PC-3 (cell line): ENCODE results near the gene TMEM271. TPM values are rescaled to one million over a fixed set of nuclear protein-coding genes. Genes with fewer than 3 reads are reported as not detected.
"Not testable (repeated sequence)": the region's sequence is repeated elsewhere in the genome, so short reads cannot be mapped to it uniquely, and the experiment has no call there.

Source experiments
- ATAC-seq: fragments of 200-7000 bp; cut with Tn5 transposase; 2 replicates; pipeline ENCODE4 v1.9.1; 2020; ENCODE audit warnings: mild to moderate bottlenecking, moderate library complexity
- BruUV-seq: library from RNA; stranded (reverse); fragments of 400-500 nt; replicated peaks from 2 replicates; lab custom pipeline; 2021; lab: Mats Ljungman, UMichigan
- CTCF ChIA-PET: fragments of 300-600 bp; sonication (Branson Sonifier 250); formaldehyde crosslinking; loops from one replicate; lab custom pipeline; 2022; ENCODE audit warnings: antibody characterized with exemption; lab: Charles Lee
- POLR2A ChIA-PET: fragments of 300-600 bp; sonication (Branson Sonifier 250); formaldehyde crosslinking; loops from one replicate; lab custom pipeline; 2022; ENCODE audit warnings: antibody characterized with exemption; ENCODE audit not compliant: unreplicated experiment; lab: Charles Lee
- DNase-seq: peaks from one replicate; pipeline ENCODE4 v3.0.0-alpha.2; 2015
- H2AFZ ChIP-seq: fragments of 300-600 bp; sonication (generic); 2 replicates; pipeline ENCODE4 v1.6.0; 2016; ENCODE audit warnings: antibody characterized with exemption, low read length
- H3F3A ChIP-seq: fragments of 300-600 bp; sonication (generic); one replicate; pipeline ENCODE4 v1.6.0; 2017; ENCODE audit warnings: antibody characterized with exemption, low read length, control low read depth, mild to moderate bottlenecking; ENCODE audit not compliant: unreplicated experiment
- H3K27ac ChIP-seq: fragments of 300-600 bp; sonication (generic); 2 replicates; pipeline ENCODE4 v1.5.1; 2016; ENCODE audit warnings: mild to moderate bottlenecking, low read length
- H3K27me3 ChIP-seq: fragments of 300-600 bp; sonication (generic); 2 replicates; pipeline ENCODE4 v1.6.1; 2016; ENCODE audit warnings: low read length, mixed read lengths
- H3K36me3 ChIP-seq: fragments of 300-600 bp; sonication (generic); 2 replicates; pipeline ENCODE4 v1.6.1; 2016; ENCODE audit warnings: low read depth, mixed run types, low read length, mixed read lengths
- H3K4me1 ChIP-seq: fragments of 300-600 bp; sonication (generic); 2 replicates; pipeline ENCODE4 v1.5.1; 2016; ENCODE audit warnings: low read length; ENCODE audit not compliant: insufficient read depth
- H3K4me2 ChIP-seq: fragments of 300-600 bp; sonication (generic); 2 replicates; pipeline ENCODE4 v1.6.0; 2016; ENCODE audit warnings: low read length
- H3K4me3 ChIP-seq: fragments of 300-600 bp; sonication (generic); 2 replicates; pipeline ENCODE4 v1.5.1; 2016; ENCODE audit warnings: mild to moderate bottlenecking, low read length, mixed read lengths
- H3K79me2 ChIP-seq: fragments of 300-600 bp; sonication (generic); 2 replicates; pipeline ENCODE4 v1.6.1; 2017; ENCODE audit warnings: low read length, mixed read lengths
- H3K9ac ChIP-seq: fragments of 300-600 bp; sonication (generic); 2 replicates; pipeline ENCODE4 v1.6.0; 2016; ENCODE audit warnings: mild to moderate bottlenecking, low read length
- H3K9me2 ChIP-seq: fragments of 300-600 bp; sonication (generic); replicated peaks from 2 replicates; pipeline ENCODE4 v1.6.1; 2016; ENCODE audit warnings: mixed run types, low read length, mixed read lengths
- H3K9me3 ChIP-seq: fragments of 300-600 bp; sonication (generic); 2 replicates; pipeline ENCODE4 v1.6.1; 2016; ENCODE audit warnings: low read length, mixed read lengths
- H4K20me1 ChIP-seq: fragments of 300-600 bp; sonication (generic); 2 replicates; pipeline ENCODE4 v1.6.1; 2016; ENCODE audit warnings: low read length, mixed read lengths
- EZH2 ChIP-seq: fragments of 300-600 bp; sonication (generic); IDR thresholded peaks from one replicate; pipeline ENCODE4 v1.6.1; 2017; ENCODE audit warnings: antibody characterized with exemption, mild to moderate bottlenecking, low read length; ENCODE audit not compliant: unreplicated experiment
- EZH2phosphoT487 ChIP-seq: fragments of 300-600 bp; sonication (generic); IDR thresholded peaks from 2 replicates; pipeline ENCODE4 v1.6.1; 2018; ENCODE audit warnings: mild to moderate bottlenecking, antibody characterized with exemption, low read length, borderline replicate concordance
- intact Hi-C: fragments of 100-400 bp; cut with micrococcal nuclease; formaldehyde crosslinking; loops from 2 replicates; pipeline ENCODE4 v1.9.0; 2023
- total RNA-seq: library from RNA; depleted of rRNA; stranded (reverse); fragments of >200 nt; gene quantifications from 2 replicates; pipeline ENCODE4 v1.2.3, GENCODE V29; 2014
- TF ChIP-seq, protein P1 (sequence below): fragments of 300-600 bp; sonication (generic); conservative IDR thresholded peaks from 2 replicates; pipeline ENCODE4 v1.5.1; 2017; ENCODE audit warnings: antibody characterized with exemption, low read depth, mild to moderate bottlenecking, low read length

Gene TMEM271
- total RNA-seq, 1 experiment from 2014 or later, result not detected

DNA sequence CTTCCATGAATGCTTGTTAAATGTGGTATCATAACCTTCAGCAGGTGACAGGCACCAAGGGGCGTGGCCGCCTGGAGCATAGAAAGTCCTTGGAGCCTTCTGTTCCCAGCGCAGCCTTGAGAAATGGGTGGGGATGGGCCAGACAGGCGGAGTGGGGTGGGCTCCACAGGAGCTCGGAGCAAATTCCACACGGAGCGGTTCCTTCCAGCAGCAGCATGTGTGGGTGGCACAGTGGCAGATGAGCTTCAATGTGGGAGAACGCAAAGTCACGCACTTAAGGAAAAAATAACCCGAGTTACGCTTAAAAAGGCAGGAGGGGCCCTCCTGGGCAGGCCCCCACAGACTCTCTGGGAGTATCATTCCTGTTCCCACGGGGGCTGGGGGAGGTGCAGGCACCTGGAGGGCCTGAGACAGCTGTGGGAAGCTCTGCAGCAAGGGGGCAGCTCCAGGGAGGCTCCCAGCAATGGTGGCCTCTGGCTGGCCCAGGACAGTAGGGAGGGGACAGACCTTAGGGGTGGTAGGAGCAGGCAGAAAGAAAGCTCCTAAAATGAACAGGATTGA is 15.3 kb downstream of the TMEM271 start:
- H3K4me3 ChIP-seq, result no peak overlapping the region
- H3K9ac ChIP-seq, result no peak overlapping the region

DNA sequence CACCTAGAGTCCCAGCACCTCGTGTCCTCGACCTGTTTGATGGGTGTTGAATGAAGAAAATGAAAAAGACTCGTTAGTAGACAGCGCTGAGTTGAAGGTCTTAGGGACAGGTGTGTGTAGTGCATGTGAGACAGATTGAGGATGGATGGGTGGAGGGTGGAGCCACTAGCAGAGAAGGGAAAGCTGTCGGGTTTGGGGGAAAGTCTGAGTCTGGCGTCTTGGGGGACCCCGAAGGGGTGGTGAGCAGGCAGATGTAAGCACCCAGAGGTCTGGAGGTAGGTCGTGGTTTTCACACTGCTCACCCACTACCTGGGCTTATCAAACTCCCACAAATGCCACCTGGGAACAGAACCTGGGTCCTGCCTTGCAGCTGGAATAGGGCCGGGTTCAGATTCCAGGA is 16.0 kb downstream of the TMEM271 start:
- CTCF ChIA-PET, result no interaction called here
- no peaks in the 10 kb centered on the region for H4K20me1 ChIP-seq
- no peaks in the 10 kb centered on the region for H3K36me3 ChIP-seq
- TF ChIP-seq, protein P1, sequence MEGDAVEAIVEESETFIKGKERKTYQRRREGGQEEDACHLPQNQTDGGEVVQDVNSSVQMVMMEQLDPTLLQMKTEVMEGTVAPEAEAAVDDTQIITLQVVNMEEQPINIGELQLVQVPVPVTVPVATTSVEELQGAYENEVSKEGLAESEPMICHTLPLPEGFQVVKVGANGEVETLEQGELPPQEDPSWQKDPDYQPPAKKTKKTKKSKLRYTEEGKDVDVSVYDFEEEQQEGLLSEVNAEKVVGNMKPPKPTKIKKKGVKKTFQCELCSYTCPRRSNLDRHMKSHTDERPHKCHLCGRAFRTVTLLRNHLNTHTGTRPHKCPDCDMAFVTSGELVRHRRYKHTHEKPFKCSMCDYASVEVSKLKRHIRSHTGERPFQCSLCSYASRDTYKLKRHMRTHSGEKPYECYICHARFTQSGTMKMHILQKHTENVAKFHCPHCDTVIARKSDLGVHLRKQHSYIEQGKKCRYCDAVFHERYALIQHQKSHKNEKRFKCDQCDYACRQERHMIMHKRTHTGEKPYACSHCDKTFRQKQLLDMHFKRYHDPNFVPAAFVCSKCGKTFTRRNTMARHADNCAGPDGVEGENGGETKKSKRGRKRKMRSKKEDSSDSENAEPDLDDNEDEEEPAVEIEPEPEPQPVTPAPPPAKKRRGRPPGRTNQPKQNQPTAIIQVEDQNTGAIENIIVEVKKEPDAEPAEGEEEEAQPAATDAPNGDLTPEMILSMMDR, result no peak
- no peak for TF ChIP-seq EZH2
- TF ChIP-seq EZH2phosphoT487, result no peak
- ATAC-seq (no peak), DNase-seq (no peak)
- no peak overlapping the region for H3K27ac ChIP-seq
- no peak overlapping the region for H3K9ac ChIP-seq
- no peaks in the 10 kb centered on the region for H3K4me1 ChIP-seq
- H3K9me3 ChIP-seq, result no peaks in the 10 kb centered on the region
- H3K9me2 ChIP-seq, result no peaks in the 10 kb centered on the region
- no TSS peak for BruUV-seq
- peaks cover 9% of the 10 kb centered on the region; the same call in 1 of the 2 replicates for H3K27me3 ChIP-seq
- H3K79me2 ChIP-seq, result no peaks in the 10 kb centered on the region
- H3K4me2 ChIP-seq, result no peak overlapping the region
- intact Hi-C loops, result no loop called here
- H3F3A ChIP-seq, result no peaks in the 10 kb centered on the region
- H2AFZ ChIP-seq, result no peak overlapping the region
- POLR2A ChIA-PET, result no interaction called here
- no peak overlapping the region for H3K4me3 ChIP-seq

More for the DNA sequence above, 15.3 kb downstream of the TMEM271 start:
- Histone ChIP-seq H2AFZ (no peak overlapping the region), H4K20me1 (no peaks in the 10 kb centered on the region), H3K4me1 (no peaks in the 10 kb centered on the region), H3K9me2 (no peaks in the 10 kb centered on the region), H3K27ac (no peak overlapping the region), H3K27me3 (peaks cover 9% of the 10 kb centered on the region; the same call in 1 of the 2 replicates), H3K4me2 (no peak overlapping the region), H3K79me2 (no peaks in the 10 kb centered on the region), H3K36me3 (no peaks in the 10 kb centered on the region), H3K9me3 (no peaks in the 10 kb centered on the region), H3F3A (no peaks in the 10 kb centered on the region)
- ChIA-PET CTCF (no interaction called here), POLR2A (no interaction called here)
- no TSS peak for BruUV-seq
- no peak for ATAC-seq
- TF ChIP-seq, protein P1, result no peak
- TF ChIP-seq EZH2 (no peak), EZH2phosphoT487 (no peak)
- no peak for DNase-seq
- intact Hi-C loops, result no loop called here

DNA sequence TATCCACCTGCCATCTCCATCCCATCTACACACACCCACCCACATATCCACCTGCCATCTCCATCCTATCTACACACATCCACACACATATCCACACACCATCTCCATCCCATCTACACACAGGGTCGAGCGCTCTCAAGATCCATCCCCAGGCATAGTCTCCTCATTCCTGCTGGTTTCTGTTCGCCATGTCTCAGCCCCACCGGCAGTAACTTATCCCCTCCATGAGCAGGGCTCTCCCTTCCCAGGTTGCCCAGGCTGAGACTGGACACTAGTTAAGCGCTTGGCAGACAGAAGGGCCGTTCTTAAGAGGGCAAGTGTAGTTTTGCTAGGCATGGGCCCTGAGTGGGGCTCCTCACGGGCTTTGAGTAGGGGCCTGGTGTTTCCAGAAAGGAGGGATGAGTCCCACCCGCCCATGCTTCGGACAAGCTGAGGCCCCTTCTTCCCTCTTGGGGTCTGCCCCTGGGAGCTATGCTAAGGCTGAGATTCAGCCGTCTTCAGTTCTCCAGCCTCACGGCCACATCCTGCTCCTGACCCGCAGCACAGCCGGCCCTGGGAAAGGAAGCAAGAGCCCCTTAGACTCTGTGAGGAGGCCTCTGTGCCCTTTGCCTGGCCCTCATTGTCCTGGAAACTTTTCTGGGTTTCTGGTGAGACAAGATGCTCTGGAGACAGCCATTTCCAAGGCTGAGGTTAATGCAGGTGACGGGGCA is 20.4 kb downstream of the TMEM271 start:
- Histone ChIP-seq H3K9me3 (no peaks in the 10 kb centered on the region), H3K27ac (no peak overlapping the region), H3K27me3 (peaks cover 12% of the 10 kb centered on the region; the same call in 1 of the 2 replicates), H2AFZ (no peak overlapping the region), H3K4me2 (no peak overlapping the region), H3K79me2 (no peaks in the 10 kb centered on the region), H4K20me1 (no peaks in the 10 kb centered on the region), H3K9ac (no peak overlapping the region), H3K4me3 (no peak overlapping the region), H3K9me2 (no peaks in the 10 kb centered on the region), H3K4me1 (no peaks in the 10 kb centered on the region), H3F3A (no peaks in the 10 kb centered on the region), H3K36me3 (no peaks in the 10 kb centered on the region)
- ChIA-PET CTCF (no interaction called here), POLR2A (no interaction called here)
- ATAC-seq (no peak), DNase-seq (no peak)
- intact Hi-C loops, result no loop called here
- BruUV-seq, result no TSS peak
- TF ChIP-seq, protein P1, result no peak
- no peak for TF ChIP-seq EZH2
- no peak for TF ChIP-seq EZH2phosphoT487

DNA sequence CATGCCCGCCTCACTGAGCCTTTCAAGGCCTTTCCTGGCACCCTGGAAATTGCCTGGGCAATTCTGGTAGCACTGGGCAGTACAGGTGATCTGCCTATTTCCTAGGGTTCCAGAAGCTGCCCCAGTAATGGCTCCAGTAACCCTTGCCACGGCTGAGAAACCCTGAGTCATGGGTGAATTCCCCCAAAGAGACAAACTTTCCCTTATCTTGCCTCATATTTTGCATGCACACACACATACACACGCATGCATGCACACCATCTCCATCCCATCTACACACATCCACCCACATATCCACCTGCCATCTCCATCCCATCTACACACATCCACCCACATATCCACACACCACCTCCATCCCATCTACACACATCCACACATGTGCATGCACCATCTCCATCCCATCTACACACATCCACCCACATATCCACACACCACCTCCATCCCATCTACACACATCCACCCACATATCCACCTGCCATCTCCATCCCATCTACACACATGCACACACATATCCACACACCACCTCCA is 21.2 kb downstream of the TMEM271 start:
- BruUV-seq, H3K4me1 ChIP-seq, intact Hi-C loops, H2AFZ ChIP-seq, H3K36me3 ChIP-seq, H3K4me2 ChIP-seq, H3K79me2 ChIP-seq, H3K9me2 ChIP-seq, H3F3A ChIP-seq, H3K27me3 ChIP-seq, H3K9me3 ChIP-seq, H4K20me1 ChIP-seq, POLR2A ChIA-PET, H3K9ac ChIP-seq, DNase-seq, H3K27ac ChIP-seq, H3K4me3 ChIP-seq, ATAC-seq, CTCF ChIA-PET: not testable (repeated sequence)
